ENCODE measurements around the gene HNRNPH1. TPM values are rescaled to one million over a fixed set of nuclear protein-coding genes. Genes with fewer than 3 reads are reported as not detected.

Gene HNRNPH1
- total and polyA plus RNA-seq, 4 donors = 185 to 1,791 (median 306) TPM

GRCh38 chr5:179605026-179605833, 18.2 kb downstream of the HNRNPH1 start:
- no peaks in the 10 kb centered on the region for H3K4me1 ChIP-seq (ENCODE audit: control insufficient read depth in 5 of 5, insufficient read depth in 5 of 5, low read length in 5 of 5)
- H3K9ac ChIP-seq (ENCODE audit: insufficient read depth in 1 of 2, low read length in 2 of 2) = no peak overlapping the region
- no peak overlapping the region for H3K4me3 ChIP-seq
- DNase-seq (no peak), ATAC-seq (ENCODE audit: insufficient read depth, low FRiP score) (no peak)
- H3K27me3 ChIP-seq (ENCODE audit: control insufficient read depth in 3 of 3, insufficient read depth in 3 of 3, low read length in 2 of 3) = no peaks in the 10 kb centered on the region
- no peak for TF ChIP-seq CTCF (IDR thresholded peaks at IDR 0.05; ENCODE audit: control extremely low read depth, extremely low read depth)
- WGBS, 2 donors = 75 to 83% methylated on average over 10 of the region's 10 CpGs
- peak overlapping the region in 1 of 2 donors; percentile 12 for H3K27ac ChIP-seq (ENCODE audit: low read depth in 1 of 2, low read length in 1 of 2)
- no peaks in the 10 kb centered on the region for H3K9me3 ChIP-seq (ENCODE audit: control insufficient read depth in 4 of 4, insufficient read depth in 3 of 4, low read length in 3 of 4)
- peaks cover 9 to 60% (median 50%) of the 10 kb centered on the region in 4 donors for H3K36me3 ChIP-seq (ENCODE audit: control insufficient read depth in 4 of 4, insufficient read depth in 4 of 4, low read length in 4 of 4)

DNA sequence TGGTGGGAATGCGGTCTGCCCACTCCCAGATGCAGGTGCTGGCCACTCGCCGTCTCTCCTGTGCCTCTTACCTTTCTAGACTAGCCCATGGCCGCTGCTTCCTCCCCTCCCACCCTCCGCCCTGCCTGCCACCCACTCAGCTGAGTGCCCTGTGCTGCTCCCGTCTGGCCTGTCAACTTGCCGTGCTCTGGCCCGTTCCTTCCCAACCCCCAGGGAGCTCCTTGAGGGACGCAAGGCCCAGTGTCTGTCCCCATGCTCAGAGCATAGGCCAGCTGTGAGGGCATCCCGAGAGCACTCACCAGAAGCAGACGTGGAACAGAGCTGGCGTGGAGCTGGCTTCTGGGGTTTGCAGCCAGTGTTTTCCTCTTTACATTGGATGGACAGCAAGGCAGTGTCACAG, 20.2 kb downstream of the HNRNPH1 start:
- no peak overlapping the region for H3K4me3 ChIP-seq
- no peaks in the 10 kb centered on the region for H3K9me3 ChIP-seq (ENCODE audit: control insufficient read depth in 4 of 4, insufficient read depth in 3 of 4, low read length in 3 of 4)
- ATAC-seq (ENCODE audit: insufficient read depth, low FRiP score) = no peak
- H3K9ac ChIP-seq (ENCODE audit: insufficient read depth in 1 of 2, low read length in 2 of 2) = no peak overlapping the region
- WGBS, 2 donors = 94 to 95% methylated on average over 12 of the region's 12 CpGs
- no peaks in the 10 kb centered on the region for H3K4me1 ChIP-seq (ENCODE audit: control insufficient read depth in 5 of 5, insufficient read depth in 5 of 5, low read length in 5 of 5)
- H3K27ac ChIP-seq (ENCODE audit: low read depth in 1 of 2, low read length in 1 of 2) = peak overlapping the region in 1 of 2 donors; percentile 11
- H3K27me3 ChIP-seq (ENCODE audit: control insufficient read depth in 3 of 3, insufficient read depth in 3 of 3, low read length in 2 of 3) = no peaks in the 10 kb centered on the region
- no peak for TF ChIP-seq CTCF (IDR thresholded peaks at IDR 0.05; ENCODE audit: control extremely low read depth, extremely low read depth)
- no peak for DNase-seq
- peaks cover 11 to 65% (median 46%) of the 10 kb centered on the region in 4 donors for H3K36me3 ChIP-seq (ENCODE audit: control insufficient read depth in 4 of 4, insufficient read depth in 4 of 4, low read length in 4 of 4)

DNA sequence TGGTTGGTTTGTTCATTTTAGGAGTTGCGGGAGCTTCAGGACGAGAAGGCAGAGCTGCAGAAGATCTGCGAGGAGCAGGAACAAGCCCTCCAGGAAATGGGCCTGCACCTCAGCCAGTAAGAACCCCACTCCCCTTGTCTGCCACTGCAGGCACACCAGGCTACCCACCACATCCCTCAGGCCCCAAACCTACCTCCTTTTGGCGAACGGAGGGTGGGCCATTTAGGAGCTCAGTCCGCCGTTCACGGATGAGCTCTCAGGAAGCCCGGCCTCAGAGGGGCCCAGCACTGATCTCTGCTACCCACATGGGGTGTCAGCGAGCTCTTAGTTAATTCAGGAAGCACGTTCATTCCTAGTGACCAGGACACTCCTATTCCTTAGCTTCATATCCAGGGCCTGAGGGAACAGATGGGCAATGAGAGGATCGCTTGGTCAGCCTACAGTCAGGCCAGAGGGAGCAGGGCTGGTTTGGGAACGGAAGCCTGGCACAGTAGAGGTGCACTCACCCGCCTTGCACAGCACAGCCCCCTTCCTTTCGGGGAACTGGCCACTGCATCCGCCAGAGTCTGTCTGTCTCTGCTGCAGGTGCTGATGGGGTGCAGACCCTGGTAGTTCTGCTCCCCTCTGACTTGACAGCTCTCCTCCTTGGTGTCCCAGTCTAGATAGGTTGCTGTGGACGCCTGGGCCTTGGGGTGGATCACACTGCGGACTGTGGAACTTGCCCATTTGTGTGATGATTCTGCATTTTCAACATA, 21.4 kb downstream of the HNRNPH1 start:
- Histone ChIP-seq H3K4me3 (no peak overlapping the region), H3K4me1 (ENCODE audit: control insufficient read depth in 5 of 5, insufficient read depth in 5 of 5, low read length in 5 of 5) (no peaks in the 10 kb centered on the region), H3K27ac (ENCODE audit: low read depth in 1 of 2, low read length in 1 of 2) (no peak overlapping the region), H3K27me3 (ENCODE audit: control insufficient read depth in 3 of 3, insufficient read depth in 3 of 3, low read length in 2 of 3) (no peaks in the 10 kb centered on the region), H3K9me3 (ENCODE audit: control insufficient read depth in 4 of 4, insufficient read depth in 3 of 4, low read length in 3 of 4) (no peaks in the 10 kb centered on the region), H3K36me3 (ENCODE audit: control insufficient read depth in 4 of 4, insufficient read depth in 4 of 4, low read length in 4 of 4) (peaks cover 11 to 58% (median 40%) of the 10 kb centered on the region in 4 donors), H3K9ac (ENCODE audit: insufficient read depth in 1 of 2, low read length in 2 of 2) (no peak overlapping the region)
- 95% methylated on average over 18 of the region's 18 CpGs for WGBS, 2 donors
- ATAC-seq (ENCODE audit: insufficient read depth, low FRiP score) (no peak), DNase-seq (no peak)
- TF ChIP-seq CTCF (IDR thresholded peaks at IDR 0.05; ENCODE audit: control extremely low read depth, extremely low read depth) = no peak
